Measurements from ENCODE around the gene ATP6V1F. TPM values are rescaled to one million over a fixed set of nuclear protein-coding genes. Genes with fewer than 3 reads are reported as not detected.
A peak's percentile ranks its signal among the peaks of the same experiment; 100 is the strongest.
"Not testable (repeated sequence)": the region's sequence is repeated elsewhere in the genome, so short reads cannot be mapped to it uniquely, and the experiment has no call there.

The ATP6V1F gene
- total and polyA plus RNA-seq, 3 donors from 2014 or later = 133 to 414 (median 166) TPM

DNA sequence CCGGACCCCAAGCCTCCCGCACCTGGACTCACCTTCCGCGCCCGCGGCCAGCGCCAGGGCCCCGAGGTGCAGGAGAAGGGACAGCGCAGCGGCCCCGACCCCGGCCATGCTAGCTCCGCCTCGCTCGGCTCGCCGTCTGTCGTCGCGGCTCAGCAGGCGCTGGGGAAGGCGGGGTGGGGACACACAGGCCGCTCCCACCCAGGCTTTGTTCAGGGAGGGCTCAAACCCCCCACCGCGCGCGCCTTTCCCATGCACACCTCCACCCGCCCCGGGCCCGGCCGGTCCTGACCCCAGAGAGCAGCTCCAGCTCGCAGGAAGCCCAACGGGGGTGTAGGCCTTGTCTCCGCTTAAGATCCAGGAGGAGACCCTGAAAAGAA is 47.9 kb downstream of the ATP6V1F start, which contains the start of gene KCP:
Gene KCP, minus strand, starts transcription at position 141 of the 377 bp plus-strand sequence. Its CDS starts 33 bp downstream, at position 108.
- DNase-seq = no peak
- 30 to 41% methylated on average over 14 to 19 of the region's 34 CpGs for WGBS, 2 donors
- H3K4me1 ChIP-seq = peaks cover 3% of the 10 kb centered on the region
- H3K27ac ChIP-seq = no peak within 1 kb of the TSS
- peak within 1 kb of the TSS in 1 of 2 donors; percentile 20 for H3K4me3 ChIP-seq
- H3K36me3 ChIP-seq (ENCODE audit: low read depth, missing control alignments) = no peaks in the 10 kb centered on the region
- H3K27me3 ChIP-seq = no peaks in the 10 kb centered on the region
- TF ChIP-seq, protein P1, sequence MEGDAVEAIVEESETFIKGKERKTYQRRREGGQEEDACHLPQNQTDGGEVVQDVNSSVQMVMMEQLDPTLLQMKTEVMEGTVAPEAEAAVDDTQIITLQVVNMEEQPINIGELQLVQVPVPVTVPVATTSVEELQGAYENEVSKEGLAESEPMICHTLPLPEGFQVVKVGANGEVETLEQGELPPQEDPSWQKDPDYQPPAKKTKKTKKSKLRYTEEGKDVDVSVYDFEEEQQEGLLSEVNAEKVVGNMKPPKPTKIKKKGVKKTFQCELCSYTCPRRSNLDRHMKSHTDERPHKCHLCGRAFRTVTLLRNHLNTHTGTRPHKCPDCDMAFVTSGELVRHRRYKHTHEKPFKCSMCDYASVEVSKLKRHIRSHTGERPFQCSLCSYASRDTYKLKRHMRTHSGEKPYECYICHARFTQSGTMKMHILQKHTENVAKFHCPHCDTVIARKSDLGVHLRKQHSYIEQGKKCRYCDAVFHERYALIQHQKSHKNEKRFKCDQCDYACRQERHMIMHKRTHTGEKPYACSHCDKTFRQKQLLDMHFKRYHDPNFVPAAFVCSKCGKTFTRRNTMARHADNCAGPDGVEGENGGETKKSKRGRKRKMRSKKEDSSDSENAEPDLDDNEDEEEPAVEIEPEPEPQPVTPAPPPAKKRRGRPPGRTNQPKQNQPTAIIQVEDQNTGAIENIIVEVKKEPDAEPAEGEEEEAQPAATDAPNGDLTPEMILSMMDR (IDR thresholded peaks at IDR 0.05) = no peak
- TF ChIP-seq POLR2A (IDR thresholded peaks at IDR 0.05) = no peak
- H3K9me3 ChIP-seq = no peaks in the 10 kb centered on the region
- intact Hi-C loops (cut with DNase I; ENCODE audit: low total_unique reads) = no loop called here

DNA sequence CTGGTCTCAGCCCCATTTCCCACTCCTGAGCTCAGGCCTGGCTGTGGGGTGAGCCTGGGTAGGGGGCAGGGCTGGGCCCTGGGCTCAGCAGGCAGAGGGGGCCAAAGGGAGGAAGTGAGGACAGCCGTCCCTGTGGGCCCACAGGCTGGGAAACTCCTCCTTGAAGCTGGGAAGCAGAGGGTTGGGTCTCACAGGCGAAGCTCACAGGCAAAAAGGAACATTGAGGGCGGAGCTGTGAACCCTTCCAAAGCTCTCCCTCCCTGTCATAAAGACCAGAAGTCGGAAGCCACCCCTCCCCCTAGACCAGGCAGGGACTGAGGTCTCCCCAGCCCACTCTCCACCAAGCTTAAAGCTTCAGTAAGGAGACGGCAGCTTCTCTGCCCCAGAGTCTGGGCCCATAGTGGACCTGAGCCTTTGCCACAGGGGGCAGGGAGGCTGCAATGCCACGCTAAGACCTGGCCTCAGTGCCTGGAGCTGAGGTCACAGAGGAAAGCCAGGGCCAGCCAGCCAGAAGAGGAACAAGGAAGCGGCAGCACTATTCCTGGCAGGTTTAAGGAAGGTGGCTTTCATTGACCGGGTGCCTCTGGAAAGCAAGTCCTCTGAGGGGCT is 48.9 kb downstream of the ATP6V1F start:
- Histone ChIP-seq H3K4me1 (peaks cover 3% of the 10 kb centered on the region), H3K27me3 (no peaks in the 10 kb centered on the region), H3K36me3 (ENCODE audit: low read depth, missing control alignments) (no peaks in the 10 kb centered on the region), H3K27ac (no peak overlapping the region), H3K4me3 (no peak overlapping the region), H3K9me3 (no peaks in the 10 kb centered on the region)
- intact Hi-C loops (cut with DNase I; ENCODE audit: low total_unique reads) = no loop called here
- no peak for DNase-seq
- 64 to 85% methylated on average over 7 to 8 of the region's 8 CpGs for WGBS, 2 donors
- TF ChIP-seq, protein P1 (IDR thresholded peaks at IDR 0.05) = no peak
- TF ChIP-seq POLR2A (IDR thresholded peaks at IDR 0.05) = no peak

DNA sequence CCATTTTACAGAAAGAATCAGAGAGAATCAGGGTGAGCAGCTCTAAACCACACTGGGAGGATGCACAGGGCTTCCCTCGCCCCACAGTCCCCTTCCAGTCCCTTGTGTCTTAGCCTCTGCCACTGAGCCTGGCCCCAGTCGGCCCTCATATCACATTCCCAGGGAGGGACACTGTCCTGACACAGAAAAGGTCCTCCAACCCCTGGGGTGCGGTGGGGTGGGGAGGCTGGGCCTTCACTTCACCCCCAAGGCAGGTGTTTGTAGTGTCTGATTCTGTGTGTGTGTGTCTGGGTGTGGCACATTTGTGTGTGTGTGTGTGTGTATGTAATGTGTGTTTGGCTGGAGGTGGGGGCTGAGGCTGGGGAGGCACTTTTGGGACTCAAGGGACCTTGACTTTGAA is 49.6 kb downstream of the ATP6V1F start:
- TF ChIP-seq, protein P1 (IDR thresholded peaks at IDR 0.05) = no peak
- no peak for TF ChIP-seq POLR2A (IDR thresholded peaks at IDR 0.05)
- Histone ChIP-seq H3K36me3 (ENCODE audit: low read depth, missing control alignments) (no peaks in the 10 kb centered on the region), H3K4me3 (no peak overlapping the region), H3K9me3 (no peaks in the 10 kb centered on the region), H3K4me1 (peaks cover 3% of the 10 kb centered on the region), H3K27ac (no peak overlapping the region), H3K27me3 (no peaks in the 10 kb centered on the region)
- 72 to 100% methylated on average over 1 to 3 of the region's 3 CpGs for WGBS, 2 donors
- intact Hi-C loops (cut with DNase I; ENCODE audit: low total_unique reads) = no loop called here
- no peak for DNase-seq

DNA sequence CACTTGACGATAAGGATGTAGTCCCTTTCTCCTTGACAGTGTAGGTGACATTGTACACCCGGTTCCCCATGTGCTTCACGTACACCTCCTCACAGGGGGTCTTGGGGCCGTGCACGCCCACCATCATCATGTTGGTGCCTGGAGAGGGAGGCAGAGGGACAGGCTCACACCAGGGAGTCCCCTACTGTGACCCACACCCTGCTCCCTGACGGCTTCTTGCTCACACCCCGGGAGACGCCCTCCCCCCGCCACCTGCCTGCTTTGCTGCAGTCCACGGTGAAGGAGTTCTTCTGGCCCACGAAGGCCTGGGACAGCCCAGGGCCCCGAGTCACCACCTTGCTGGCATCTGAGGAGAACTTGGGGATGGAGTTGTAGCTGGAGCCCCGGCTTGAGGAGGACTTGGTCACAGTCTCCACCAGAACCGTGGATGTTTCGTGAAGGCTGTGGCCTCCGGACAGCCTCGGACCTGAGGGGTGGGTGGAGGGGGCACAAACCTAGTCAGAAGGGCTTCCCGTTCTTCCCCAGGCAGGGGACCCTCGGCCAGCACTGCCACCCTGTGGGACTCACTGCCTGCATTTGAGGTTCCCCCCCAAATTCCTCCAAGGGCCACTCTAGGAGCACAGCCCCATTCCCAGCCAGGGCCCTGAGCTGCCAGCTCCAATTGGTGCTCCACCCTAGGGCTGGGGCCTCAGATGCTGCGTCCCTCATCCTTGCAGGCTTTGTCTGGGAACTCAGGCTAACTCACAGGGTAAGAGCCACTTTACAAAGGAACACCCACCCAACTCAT is 50.2 kb downstream of the ATP6V1F start:
- DNase-seq; H3K4me1 ChIP-seq; H3K4me3 ChIP-seq; H3K27ac ChIP-seq; intact Hi-C loops (cut with DNase I; ENCODE audit: low total_unique reads); H3K27me3 ChIP-seq; H3K9me3 ChIP-seq; H3K36me3 ChIP-seq (ENCODE audit: low read depth, missing control alignments): not testable (repeated sequence)
- WGBS, 2 donors = 100% methylated on average over 5 of the region's 20 CpGs; no CpG with 5 or more reads in 1 of the 2 donors

DNA sequence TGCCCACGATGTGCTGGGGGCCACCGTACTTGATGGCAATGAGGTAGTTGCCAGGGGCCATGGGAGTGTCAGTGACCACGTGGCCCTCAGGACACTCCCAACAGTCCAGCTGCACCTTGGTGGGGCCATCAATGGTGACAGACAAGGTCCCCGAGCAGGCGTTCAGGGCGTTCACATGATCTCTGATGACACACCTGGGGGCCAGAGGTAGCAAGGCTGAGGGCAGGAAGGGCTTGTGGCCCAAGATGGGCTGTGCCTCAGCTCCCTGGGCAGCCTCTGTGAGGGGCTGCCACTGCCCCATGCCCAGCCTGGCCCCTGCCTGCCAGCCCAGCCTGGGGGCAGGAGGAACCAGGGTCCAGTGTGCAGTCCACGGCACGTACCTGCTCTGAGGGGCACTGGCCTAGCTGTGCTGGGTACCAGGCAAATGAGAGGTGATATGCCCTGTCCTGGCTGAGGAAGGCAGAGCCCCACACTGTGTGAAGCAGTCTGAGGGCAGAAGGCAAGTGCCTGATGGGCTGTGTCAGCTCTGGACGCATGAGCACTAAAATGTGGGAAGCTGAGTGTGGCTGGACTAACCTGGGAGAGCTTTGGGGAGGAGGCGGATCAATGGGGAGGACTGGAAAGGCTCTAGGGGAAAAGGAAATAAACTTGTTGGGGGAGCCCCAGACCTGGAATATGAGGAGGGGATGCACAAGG is 51.4 kb downstream of the ATP6V1F start:
- intact Hi-C loops (cut with DNase I; ENCODE audit: low total_unique reads) = no loop called here
- TF ChIP-seq, protein P1 (IDR thresholded peaks at IDR 0.05) = no peak
- TF ChIP-seq POLR2A (IDR thresholded peaks at IDR 0.05) = no peak
- Histone ChIP-seq H3K9me3 (no peaks in the 10 kb centered on the region), H3K4me3 (no peak overlapping the region), H3K4me1 (peaks cover 3% of the 10 kb centered on the region), H3K27me3 (no peaks in the 10 kb centered on the region), H3K27ac (no peak overlapping the region), H3K36me3 (ENCODE audit: low read depth, missing control alignments) (no peaks in the 10 kb centered on the region)
- no peak for DNase-seq
- WGBS, 2 donors = 64 to 84% methylated on average over 5 to 9 of the region's 10 CpGs

Measured in testis (tissue), 3 donors.